Choroid plexus epithelial cell (primary cell): ENCODE results near the gene OR4N2.
"Not testable (repeated sequence)": the region's sequence is repeated elsewhere in the genome, so short reads cannot be mapped to it uniquely, and the experiment has no call there.

ENCODE experiments used
- DNase-seq: peaks from one replicate; pipeline ENCODE4 v3.0.0-alpha.2; 2010; ENCODE audit warnings: low read depth
- H3K4me3 ChIP-seq: 2 replicates; pipeline ENCODE4 v1.5.1; 2011; ENCODE audit warnings: low read depth, mild to moderate bottlenecking, control low read depth, low read length, moderate library complexity
- CTCF ChIP-seq: conservative IDR thresholded peaks from 2 replicates; pipeline ENCODE4 v1.5.1; 2011; ENCODE audit warnings: low read depth, mild to moderate bottlenecking, control low read depth, inconsistent platforms, low read length, moderate library complexity

OR4N2 gene

GRCh38 chr14:19799880-19800279, 3.7 kb upstream of the OR4N2 start:
- no peak for TF ChIP-seq CTCF
- DNase-seq, result no peak
- H3K4me3 ChIP-seq, result no peak overlapping the region

GRCh38 chr14:19800282-19801117, 3.1 kb upstream of the OR4N2 start:
- TF ChIP-seq CTCF, result no peak
- no peak overlapping the region for H3K4me3 ChIP-seq
- no peak for DNase-seq

- no peak for DNase-seq
- no peak for TF ChIP-seq CTCF
These were observed 2.5 kb upstream of the OR4N2 start for GRCh38 chr14:19801118-19801464.

GRCh38 chr14:19813171-19813920, 9.8 kb downstream of the OR4N2 start:
- DNase-seq, H3K4me3 ChIP-seq: not testable (repeated sequence)

More at GRCh38 chr14:19801118-19801464, 2.5 kb upstream of the OR4N2 start:
- no peak overlapping the region for H3K4me3 ChIP-seq

DNA sequence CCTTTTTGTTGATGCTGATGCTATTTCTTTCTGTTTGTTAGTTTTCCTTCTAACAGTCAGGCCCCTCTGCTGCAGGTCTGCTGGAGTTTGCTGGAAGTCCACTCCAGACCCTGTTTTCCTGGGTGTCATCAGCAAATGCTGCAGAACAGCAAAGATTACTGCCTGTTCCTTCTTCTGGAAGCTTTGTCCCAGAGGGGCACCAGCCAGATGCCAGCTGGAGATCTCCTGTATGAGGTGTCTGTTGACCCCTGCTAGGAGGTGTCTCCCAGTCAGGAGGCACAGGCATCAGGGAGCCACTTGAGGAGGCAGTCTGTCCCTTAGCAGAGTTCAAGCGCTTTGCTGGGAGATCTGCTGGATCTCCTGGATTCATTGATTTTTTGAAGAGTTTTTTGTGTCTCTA, 16.3 kb downstream of the OR4N2 start:
- not testable (repeated sequence) for DNase-seq, H3K4me3 ChIP-seq

- not testable (repeated sequence) for DNase-seq, H3K4me3 ChIP-seq
These were observed 17.4 kb downstream of the OR4N2 start for GRCh38 chr14:19821016-19821415.

DNA sequence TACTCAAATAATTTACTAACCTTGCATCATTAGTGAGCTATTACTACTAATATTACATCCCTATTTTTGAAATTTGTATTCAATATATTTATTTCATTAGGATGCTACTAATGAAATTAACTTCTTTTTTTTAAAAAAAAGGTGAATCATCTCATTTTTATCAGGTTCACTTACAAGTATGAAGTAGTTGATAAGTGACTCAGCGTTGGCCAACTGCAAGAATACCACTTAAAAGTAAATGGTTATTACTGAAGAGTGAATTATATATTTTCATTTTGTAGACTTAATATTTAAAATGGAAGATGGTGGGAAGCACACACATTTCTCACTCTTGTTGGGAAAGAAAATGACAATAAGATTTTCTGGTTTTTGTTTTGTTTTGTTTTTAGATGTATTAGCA, 19.6 kb downstream of the OR4N2 start:
- TF ChIP-seq CTCF, result no peak
- no peak for DNase-seq
- no peak overlapping the region for H3K4me3 ChIP-seq

- TF ChIP-seq CTCF, result no peak
- no peak for DNase-seq
- no peak overlapping the region for H3K4me3 ChIP-seq
These were observed 20.2 kb downstream of the OR4N2 start for GRCh38 chr14:19823765-19824164.

GRCh38 chr14:19827626-19828244, 24.2 kb downstream of the OR4N2 start:
- DNase-seq, H3K4me3 ChIP-seq: not testable (repeated sequence)
